Activated CD4-positive, alpha-beta T cell treated with anti-CD3 and anti-CD28 coated beads, Interleukin-2, amount 10 ng/mL, durations not matched to agents 24 days and 14 days (primary cell): ENCODE data around the gene LDHA. TPM values are rescaled to one million over a fixed set of nuclear protein-coding genes. Genes with fewer than 3 reads are reported as not detected.

ENCODE experiments used
- total RNA-seq: library from RNA; stranded (reverse); gene quantifications from 2 replicates; pipeline ENCODE4 v1.2.3, GENCODE V29; 2022

Gene LDHA
- total RNA-seq, 1 donor from 2014 or later = 1,753 TPM

Other genes with a start within 250 kb of the LDHA start
- gene MRGPRX4, start 221.7 kb upstream of the LDHA start, total RNA-seq = not detected in 2 replicates
- gene SAA4, start 157.8 kb upstream of the LDHA start, total RNA-seq = not detected in 2 replicates
- gene SAA2, start 145.9 kb upstream of the LDHA start, total RNA-seq = not detected in 2 replicates
- gene SAA1, start 128.3 kb upstream of the LDHA start, total RNA-seq = not detected in 2 replicates
- gene HPS5, start 72.4 kb upstream of the LDHA start, total RNA-seq = 20.5 and 24.5 TPM in 2 replicates
- gene GTF2H1, start 72.0 kb upstream of the LDHA start, total RNA-seq = 54.6 and 55.7 TPM in 2 replicates
- 0.64 TPM in 1 of 2 replicates, not detected in the other for gene LDHC, start 17.8 kb downstream of the LDHA start, total RNA-seq
- gene LDHAL6A, start 61.3 kb downstream of the LDHA start, total RNA-seq = not detected in 2 replicates
- 39.6 and 43.5 TPM in 2 replicates for gene TSG101, start 132.4 kb downstream of the LDHA start, total RNA-seq
- gene UEVLD, start 194.2 kb downstream of the LDHA start, total RNA-seq = 19.2 and 20.7 TPM in 2 replicates
- 3.4 and 3.5 TPM in 2 replicates for gene MISFA, start 205.2 kb downstream of the LDHA start, total RNA-seq
- gene SPTY2D1, start 239.8 kb downstream of the LDHA start, total RNA-seq = 22.6 and 22.8 TPM in 2 replicates